OCI-LY1 (cell line): ENCODE measurements around the gene PTPRA.

ENCODE experiments used
- H2AFZ ChIP-seq: fragments of 200-600 bp; sonication (generic), shearing (Covaris generic); 2 replicates; pipeline ENCODE4 v1.6.0; 2014; ENCODE audit warnings: antibody characterized with exemption, mild to moderate bottlenecking, low read length
- H3F3A ChIP-seq: fragments of 200-600 bp; sonication (generic), shearing (Covaris generic); 2 replicates; pipeline ENCODE4 v1.6.0; 2014; ENCODE audit warnings: mild to moderate bottlenecking, antibody characterized with exemption, low read length, moderate library complexity; ENCODE audit not compliant: insufficient read depth
- H3K27ac ChIP-seq: fragments of 200-600 bp; sonication (generic); 2 replicates; pipeline ENCODE4 v1.5.1; 2014; ENCODE audit warnings: low read length, mixed run types, mild to moderate bottlenecking, low read depth; ENCODE audit not compliant: poor library complexity, severe bottlenecking
- H3K27me3 ChIP-seq: fragments of 200-600 bp; sonication (generic); 2 replicates; pipeline ENCODE4 v1.6.0; 2014; ENCODE audit warnings: antibody characterized with exemption, mild to moderate bottlenecking, low read length, moderate library complexity; ENCODE audit not compliant: insufficient read depth
- H3K36me3 ChIP-seq: fragments of 200-600 bp; sonication (generic); 2 replicates; pipeline ENCODE4 v1.6.1; 2014; ENCODE audit warnings: mild to moderate bottlenecking, antibody characterized with exemption, low read length, moderate library complexity, mixed read lengths; ENCODE audit not compliant: insufficient read depth
- H3K4me1 ChIP-seq: fragments of 200-600 bp; sonication (generic); 2 replicates; pipeline ENCODE4 v1.5.1; 2014; ENCODE audit warnings: mild to moderate bottlenecking, low read length, moderate library complexity; ENCODE audit not compliant: insufficient read depth, severe bottlenecking
- H3K4me2 ChIP-seq: fragments of 200-600 bp; sonication (generic), shearing (Covaris generic); 2 replicates; pipeline ENCODE4 v1.6.1; 2014; ENCODE audit warnings: low read length
- H3K4me3 ChIP-seq: fragments of 200-600 bp; sonication (generic); 2 replicates; pipeline ENCODE4 v1.5.1; 2014; ENCODE audit warnings: low read length, low read depth, mild to moderate bottlenecking, mixed read lengths; ENCODE audit not compliant: poor library complexity, severe bottlenecking
- H3K79me2 ChIP-seq: fragments of 200-600 bp; shearing (Covaris generic); 2 replicates; pipeline ENCODE4 v1.6.1; 2016; ENCODE audit warnings: mixed run types, low read length, mixed read lengths; ENCODE audit not compliant: insufficient read depth
- H3K9ac ChIP-seq: fragments of 200-600 bp; sonication (generic), shearing (Covaris generic); 2 replicates; pipeline ENCODE4 v1.6.1; 2014; ENCODE audit warnings: mild to moderate bottlenecking, low read length, mixed read lengths
- H3K9me2 ChIP-seq: fragments of 200-600 bp; sonication (generic), shearing (Covaris generic); 2 replicates; pipeline ENCODE4 v1.6.1; 2014; ENCODE audit warnings: low read depth, mild to moderate bottlenecking, low read length, mixed read lengths
- H3K9me3 ChIP-seq: fragments of 200-600 bp; shearing (Covaris generic); 2 replicates; pipeline ENCODE4 v1.6.1; 2014; ENCODE audit warnings: low read length, mixed read lengths
- H4K20me1 ChIP-seq: fragments of 200-600 bp; sonication (generic), shearing (Covaris generic); 2 replicates; pipeline ENCODE4 v1.6.0; 2016; ENCODE audit warnings: mild to moderate bottlenecking, low read length; ENCODE audit not compliant: insufficient read depth
- EZH2 ChIP-seq: fragments of 200-600 bp; sonication (generic), shearing (Covaris generic); IDR thresholded peaks from 2 replicates; pipeline ENCODE4 v1.8.0; 2017; ENCODE audit warnings: borderline replicate concordance, mixed run types, mild to moderate bottlenecking, antibody characterized with exemption, low read length, moderate library complexity, mixed read lengths
- TF ChIP-seq, protein P1 (sequence below): fragments of 200-600 bp; sonication (generic), shearing (Covaris generic); IDR thresholded peaks from 2 replicates; pipeline ENCODE4 v1.5.1; 2017; ENCODE audit warnings: mild to moderate bottlenecking, antibody characterized with exemption, low read length, moderate library complexity, mixed read lengths

The PTPRA gene

DNA sequence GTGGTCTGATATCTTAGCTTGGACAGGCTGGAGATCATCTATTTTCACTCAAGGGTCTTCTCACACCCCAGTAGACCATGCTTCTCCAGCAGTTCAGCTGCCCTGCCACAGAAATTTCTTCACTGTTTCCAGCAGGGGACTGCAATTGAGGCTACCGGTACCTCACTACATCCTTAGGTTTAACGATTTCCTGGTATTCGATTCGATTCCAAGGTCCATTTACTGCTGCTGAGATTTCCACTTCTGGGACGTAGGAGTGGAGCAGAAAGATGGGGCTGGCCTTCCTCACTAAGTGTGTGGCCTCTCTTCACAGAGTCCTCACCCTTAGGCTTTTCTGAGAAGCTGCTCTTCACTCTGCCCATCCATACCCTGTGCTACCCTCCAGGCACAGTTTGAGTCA, 26.6 kb upstream of the PTPRA start:
- no peaks in the 10 kb centered on the region for H3K27me3 ChIP-seq
- H3K36me3 ChIP-seq = 0 out of 2 replicates have a peak, but pooled peaks cover 3% of the 10 kb centered on the region
- no peaks in the 10 kb centered on the region for H4K20me1 ChIP-seq
- no peak overlapping the region for H3K27ac ChIP-seq
- H3K4me3 ChIP-seq = no peak overlapping the region
- H3K4me2 ChIP-seq = no peak overlapping the region
- H3K9me3 ChIP-seq = no peaks in the 10 kb centered on the region
- H3K9ac ChIP-seq = no peak overlapping the region
- H3F3A ChIP-seq = no peaks in the 10 kb centered on the region
- TF ChIP-seq EZH2 = no peak
- TF ChIP-seq, protein P1, sequence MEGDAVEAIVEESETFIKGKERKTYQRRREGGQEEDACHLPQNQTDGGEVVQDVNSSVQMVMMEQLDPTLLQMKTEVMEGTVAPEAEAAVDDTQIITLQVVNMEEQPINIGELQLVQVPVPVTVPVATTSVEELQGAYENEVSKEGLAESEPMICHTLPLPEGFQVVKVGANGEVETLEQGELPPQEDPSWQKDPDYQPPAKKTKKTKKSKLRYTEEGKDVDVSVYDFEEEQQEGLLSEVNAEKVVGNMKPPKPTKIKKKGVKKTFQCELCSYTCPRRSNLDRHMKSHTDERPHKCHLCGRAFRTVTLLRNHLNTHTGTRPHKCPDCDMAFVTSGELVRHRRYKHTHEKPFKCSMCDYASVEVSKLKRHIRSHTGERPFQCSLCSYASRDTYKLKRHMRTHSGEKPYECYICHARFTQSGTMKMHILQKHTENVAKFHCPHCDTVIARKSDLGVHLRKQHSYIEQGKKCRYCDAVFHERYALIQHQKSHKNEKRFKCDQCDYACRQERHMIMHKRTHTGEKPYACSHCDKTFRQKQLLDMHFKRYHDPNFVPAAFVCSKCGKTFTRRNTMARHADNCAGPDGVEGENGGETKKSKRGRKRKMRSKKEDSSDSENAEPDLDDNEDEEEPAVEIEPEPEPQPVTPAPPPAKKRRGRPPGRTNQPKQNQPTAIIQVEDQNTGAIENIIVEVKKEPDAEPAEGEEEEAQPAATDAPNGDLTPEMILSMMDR = no peak
- H3K79me2 ChIP-seq = no peaks in the 10 kb centered on the region
- peaks cover 4% of the 10 kb centered on the region for H3K4me1 ChIP-seq
- H2AFZ ChIP-seq = no peak overlapping the region
- H3K9me2 ChIP-seq = no peaks in the 10 kb centered on the region

GRCh38 chr20:2847802-2848201, 25.5 kb upstream of the PTPRA start:
- H2AFZ ChIP-seq = no peak overlapping the region
- TF ChIP-seq, protein P1 = no peak
- no peak for TF ChIP-seq EZH2
- H3K27me3 ChIP-seq = no peaks in the 10 kb centered on the region
- peaks cover 12% of the 10 kb centered on the region for H3K4me1 ChIP-seq
- H3K79me2 ChIP-seq = no peaks in the 10 kb centered on the region
- no peaks in the 10 kb centered on the region for H3K9me2 ChIP-seq
- no peaks in the 10 kb centered on the region for H3K9me3 ChIP-seq
- H3K9ac ChIP-seq = no peak overlapping the region
- H3F3A ChIP-seq = no peaks in the 10 kb centered on the region
- no peaks in the 10 kb centered on the region for H4K20me1 ChIP-seq
- H3K4me2 ChIP-seq = no peak overlapping the region
- 0 out of 2 replicates have a peak, but pooled peaks cover 3% of the 10 kb centered on the region for H3K36me3 ChIP-seq
- no peak overlapping the region for H3K27ac ChIP-seq
- no peak overlapping the region for H3K4me3 ChIP-seq

DNA sequence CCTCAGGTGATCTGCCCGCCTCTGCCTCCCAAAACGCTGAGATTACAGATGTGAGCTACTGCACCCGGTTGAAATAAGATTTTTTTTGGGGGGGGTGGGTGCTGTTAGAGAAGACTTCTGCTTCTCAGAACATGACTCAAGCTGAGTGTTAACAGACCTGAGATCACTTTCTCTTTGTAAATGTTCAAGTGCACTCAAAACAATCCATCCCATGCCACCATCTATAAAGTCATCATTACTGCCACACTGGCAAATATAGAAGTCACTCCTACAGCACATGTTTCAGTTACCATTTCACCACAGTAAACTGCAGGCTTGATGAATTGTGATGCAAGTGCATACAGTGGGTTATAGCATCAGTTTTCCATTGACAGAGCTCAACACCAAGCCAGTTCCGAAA, 23.8 kb upstream of the PTPRA start:
- no peaks in the 10 kb centered on the region for H4K20me1 ChIP-seq
- no peak for TF ChIP-seq EZH2
- TF ChIP-seq, protein P1 = no peak
- no peaks in the 10 kb centered on the region for H3K27me3 ChIP-seq
- H3K4me2 ChIP-seq = no peak overlapping the region
- no peaks in the 10 kb centered on the region for H3K9me3 ChIP-seq
- H3F3A ChIP-seq = no peaks in the 10 kb centered on the region
- no peaks in the 10 kb centered on the region for H3K36me3 ChIP-seq
- H3K9ac ChIP-seq = no peak overlapping the region
- peaks cover 13% of the 10 kb centered on the region for H3K4me1 ChIP-seq
- H2AFZ ChIP-seq = no peak overlapping the region
- H3K9me2 ChIP-seq = no peaks in the 10 kb centered on the region
- no peak overlapping the region for H3K4me3 ChIP-seq
- H3K79me2 ChIP-seq = no peaks in the 10 kb centered on the region
- H3K27ac ChIP-seq = no peak overlapping the region
